OCI-LY1 (cell line): ENCODE data around the gene PTPN6.

Experiments used
- EZH2 ChIP-seq: fragments of 200-600 bp; sonication (generic), shearing (Covaris generic); IDR thresholded peaks from 2 replicates; pipeline ENCODE4 v1.8.0; 2017; ENCODE audit warnings: borderline replicate concordance, mixed run types, mild to moderate bottlenecking, antibody characterized with exemption, low read length, moderate library complexity, mixed read lengths
- TF ChIP-seq, protein P1 (sequence below): fragments of 200-600 bp; sonication (generic), shearing (Covaris generic); IDR thresholded peaks from 2 replicates; pipeline ENCODE4 v1.5.1; 2017; ENCODE audit warnings: mild to moderate bottlenecking, antibody characterized with exemption, low read length, moderate library complexity, mixed read lengths

GRCh38 chr12:6928022-6928702 is 23.0 kb upstream of the PTPN6 start:
- TF ChIP-seq, protein P1, sequence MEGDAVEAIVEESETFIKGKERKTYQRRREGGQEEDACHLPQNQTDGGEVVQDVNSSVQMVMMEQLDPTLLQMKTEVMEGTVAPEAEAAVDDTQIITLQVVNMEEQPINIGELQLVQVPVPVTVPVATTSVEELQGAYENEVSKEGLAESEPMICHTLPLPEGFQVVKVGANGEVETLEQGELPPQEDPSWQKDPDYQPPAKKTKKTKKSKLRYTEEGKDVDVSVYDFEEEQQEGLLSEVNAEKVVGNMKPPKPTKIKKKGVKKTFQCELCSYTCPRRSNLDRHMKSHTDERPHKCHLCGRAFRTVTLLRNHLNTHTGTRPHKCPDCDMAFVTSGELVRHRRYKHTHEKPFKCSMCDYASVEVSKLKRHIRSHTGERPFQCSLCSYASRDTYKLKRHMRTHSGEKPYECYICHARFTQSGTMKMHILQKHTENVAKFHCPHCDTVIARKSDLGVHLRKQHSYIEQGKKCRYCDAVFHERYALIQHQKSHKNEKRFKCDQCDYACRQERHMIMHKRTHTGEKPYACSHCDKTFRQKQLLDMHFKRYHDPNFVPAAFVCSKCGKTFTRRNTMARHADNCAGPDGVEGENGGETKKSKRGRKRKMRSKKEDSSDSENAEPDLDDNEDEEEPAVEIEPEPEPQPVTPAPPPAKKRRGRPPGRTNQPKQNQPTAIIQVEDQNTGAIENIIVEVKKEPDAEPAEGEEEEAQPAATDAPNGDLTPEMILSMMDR: no peak
- TF ChIP-seq EZH2: no peak
